Inflammatory macrophage treated with lipopolysaccharide for 1 hour (primary cell): ENCODE data around the gene CYP26C1.

Source experiments
- DNase-seq, 2 donors: peaks; one replicate each; pipeline ENCODE4 v3.0.0-alpha.2; 2020 to 2022

The CYP26C1 gene

GRCh38 chr10:93059975-93060886 is at the start of gene CYP26C1:
TSS of gene CYP26C1 (plus strand) at chr10:93060798. CDS start at chr10:93061264, 466 bp downstream.
- DNase-seq: no peak

GRCh38 chr10:93015722-93016121 is 44.9 kb upstream of the CYP26C1 start:
- DNase-seq: no peak

- DNase-seq: no peak
Observed at GRCh38 chr10:93023013-93023650, 37.5 kb upstream of the CYP26C1 start.

GRCh38 chr10:93026072-93026471 is 34.5 kb upstream of the CYP26C1 start:
- DNase-seq: no peak

GRCh38 chr10:93027508-93027907 is 33.1 kb upstream of the CYP26C1 start:
- no peak for DNase-seq

- DNase-seq: no peak
Observed at GRCh38 chr10:93028883-93029282, 31.7 kb upstream of the CYP26C1 start.

- DNase-seq: no peak
Observed at GRCh38 chr10:93030409-93030808, 30.2 kb upstream of the CYP26C1 start.

- DNase-seq: no peak
Observed at GRCh38 chr10:93032105-93032808, 28.3 kb upstream of the CYP26C1 start.

GRCh38 chr10:93032809-93033137 is 27.8 kb upstream of the CYP26C1 start:
- no peak for DNase-seq

- no peak for DNase-seq
Observed at GRCh38 chr10:93034426-93034825, 26.2 kb upstream of the CYP26C1 start.

- DNase-seq: no peak
Observed at GRCh38 chr10:93039110-93039509, 21.5 kb upstream of the CYP26C1 start.

- DNase-seq: no peak
Observed at GRCh38 chr10:93039721-93040120, 20.9 kb upstream of the CYP26C1 start.

- no peak for DNase-seq
Observed at GRCh38 chr10:93054486-93054885, 6.1 kb upstream of the CYP26C1 start.

- no peak for DNase-seq
Observed at GRCh38 chr10:93058139-93058538, 2.5 kb upstream of the CYP26C1 start.

- DNase-seq: no peak
Observed at GRCh38 chr10:93060887-93061593, 442 bp downstream of the CYP26C1 start.

- no peak for DNase-seq
Observed at GRCh38 chr10:93061594-93062513, 1.3 kb downstream of the CYP26C1 start.

GRCh38 chr10:93062514-93063143 is 2.0 kb downstream of the CYP26C1 start:
- peak in 1 of 2 donors; percentile 39 for DNase-seq

GRCh38 chr10:93063144-93063976 is 2.8 kb downstream of the CYP26C1 start:
- DNase-seq: no peak

- DNase-seq: no peak
Observed at GRCh38 chr10:93063977-93064660, 3.5 kb downstream of the CYP26C1 start.
